HL-60/S4 treated with phorbol 12-myristate 13-acetate at 8.2 ng/mL for 4 days and 3 days (cell line): ENCODE measurements around the gene GLE1.
"Not testable (repeated sequence)": the region's sequence is repeated elsewhere in the genome, so short reads cannot be mapped to it uniquely, and the experiment has no call there.

Source experiments
- in situ Hi-C: fragments of 300-500 bp; cut with MboI; formaldehyde crosslinking; loops from 2 replicates; pipeline ENCODE4 v1.15.0; 2022; ENCODE audit warnings: low sequenced_read_pairs

GLE1 gene

DNA sequence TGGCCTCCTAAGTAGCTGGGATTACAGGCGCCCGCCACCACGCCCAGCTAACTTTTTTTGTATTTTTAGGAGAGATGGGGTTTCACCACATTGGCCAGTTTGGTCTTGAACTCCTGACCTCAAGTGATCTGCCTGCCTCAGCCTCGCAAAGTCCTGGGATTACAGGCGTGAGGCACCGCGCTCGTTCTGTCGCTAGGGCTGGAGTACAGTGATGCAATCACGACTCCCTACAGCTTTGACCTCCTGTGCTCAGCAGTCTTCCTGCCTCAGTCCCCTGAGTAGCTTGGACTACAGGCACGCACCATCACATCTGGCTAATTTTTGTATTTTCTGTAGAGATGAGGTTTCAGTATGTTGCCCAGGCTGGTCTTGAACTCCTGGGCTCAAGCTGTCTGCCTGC, 82.4 kb downstream of the GLE1 start:
- in situ Hi-C loops = not testable (repeated sequence)

DNA sequence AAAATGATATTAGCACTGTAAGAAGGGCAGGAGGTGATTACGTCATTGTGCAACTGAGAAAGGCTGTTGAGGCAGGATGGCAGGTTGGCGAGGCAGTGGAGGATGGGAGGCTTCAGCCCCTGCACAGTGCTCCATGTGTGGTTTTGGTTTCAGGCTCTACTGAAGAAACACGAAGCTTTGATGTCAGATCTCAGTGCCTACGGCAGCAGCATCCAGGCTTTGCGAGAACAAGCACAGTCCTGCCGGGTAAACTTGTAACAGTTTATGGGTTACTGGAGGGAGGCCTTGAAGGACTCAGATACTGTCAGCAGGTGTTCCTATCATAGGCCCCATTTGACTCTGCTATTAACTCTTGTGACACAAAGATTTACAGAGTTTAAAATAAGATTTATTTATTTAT, 82.9 kb downstream of the GLE1 start:
- in situ Hi-C loops = no loop called here

DNA sequence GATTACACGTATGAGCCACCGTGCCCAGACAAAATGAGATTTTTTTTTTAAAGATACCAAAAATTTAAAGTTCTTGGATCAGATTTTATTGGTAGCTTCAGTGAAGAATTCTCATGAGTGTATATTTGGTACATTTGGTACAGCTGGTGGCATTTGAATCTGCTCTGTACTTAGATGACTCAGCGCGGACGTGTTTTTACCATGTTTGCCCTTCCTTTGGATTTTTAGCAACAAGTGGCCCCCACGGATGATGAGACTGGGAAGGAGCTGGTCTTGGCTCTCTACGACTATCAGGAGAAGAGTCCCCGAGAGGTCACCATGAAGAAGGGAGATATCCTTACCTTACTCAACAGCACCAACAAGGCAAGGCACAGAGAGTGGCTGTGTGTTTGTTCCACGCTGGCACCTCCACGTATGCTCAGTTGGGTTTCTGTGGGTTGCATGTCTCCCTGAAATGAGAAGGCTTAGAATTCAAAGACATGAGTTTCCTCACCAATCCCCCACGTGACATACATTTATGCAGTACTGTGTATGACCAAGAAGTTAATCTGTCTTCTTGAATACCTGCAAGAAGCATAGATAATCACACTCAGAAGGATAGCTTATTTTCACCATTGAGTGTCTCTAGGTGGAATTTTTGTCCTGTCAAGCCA, 84.2 kb downstream of the GLE1 start:
- in situ Hi-C loops = no loop called here
